GM12865 (cell line): ENCODE results near the gene HIRIP3.

Experiments
- DNase-seq: peaks from one replicate; pipeline ENCODE4 v3.0.0; 2010; ENCODE audit warnings: low read depth
- H3K4me3 ChIP-seq: 2 replicates; pipeline ENCODE4 v1.5.1; 2011; ENCODE audit warnings: mild to moderate bottlenecking, low read depth, low read length, control low read depth
- TF ChIP-seq, protein P1 (sequence below): IDR thresholded peaks from 2 replicates; pipeline ENCODE4 v1.5.1; 2011; ENCODE audit warnings: low read length, control low read depth, low read depth, inconsistent platforms; ENCODE audit not compliant: insufficient read depth; ENCODE audit errors: missing control alignments

Gene HIRIP3

DNA sequence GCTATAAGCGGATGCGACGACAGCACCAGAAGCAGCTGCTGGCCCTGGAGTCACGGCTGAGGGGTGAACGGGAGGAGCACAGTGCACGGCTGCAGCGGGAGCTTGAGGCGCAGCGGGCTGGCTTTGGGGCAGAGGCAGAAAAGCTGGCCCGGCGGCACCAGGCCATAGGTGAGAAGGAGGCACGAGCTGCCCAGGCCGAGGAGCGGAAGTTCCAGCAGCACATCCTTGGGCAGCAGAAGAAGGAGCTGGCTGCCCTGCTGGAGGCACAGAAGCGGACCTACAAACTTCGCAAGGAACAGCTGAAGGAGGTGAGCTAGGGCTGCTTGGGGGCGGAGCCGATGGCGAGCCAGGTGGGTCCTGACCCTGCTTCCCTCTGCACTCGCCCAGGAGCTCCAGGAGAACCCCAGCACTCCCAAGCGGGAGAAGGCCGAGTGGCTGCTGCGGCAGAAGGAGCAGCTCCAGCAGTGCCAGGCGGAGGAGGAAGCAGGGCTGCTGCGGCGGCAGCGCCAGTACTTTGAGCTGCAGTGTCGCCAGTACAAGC is 10.1 kb downstream of the HIRIP3 start:
- DNase-seq, result no peak
- TF ChIP-seq, protein P1, sequence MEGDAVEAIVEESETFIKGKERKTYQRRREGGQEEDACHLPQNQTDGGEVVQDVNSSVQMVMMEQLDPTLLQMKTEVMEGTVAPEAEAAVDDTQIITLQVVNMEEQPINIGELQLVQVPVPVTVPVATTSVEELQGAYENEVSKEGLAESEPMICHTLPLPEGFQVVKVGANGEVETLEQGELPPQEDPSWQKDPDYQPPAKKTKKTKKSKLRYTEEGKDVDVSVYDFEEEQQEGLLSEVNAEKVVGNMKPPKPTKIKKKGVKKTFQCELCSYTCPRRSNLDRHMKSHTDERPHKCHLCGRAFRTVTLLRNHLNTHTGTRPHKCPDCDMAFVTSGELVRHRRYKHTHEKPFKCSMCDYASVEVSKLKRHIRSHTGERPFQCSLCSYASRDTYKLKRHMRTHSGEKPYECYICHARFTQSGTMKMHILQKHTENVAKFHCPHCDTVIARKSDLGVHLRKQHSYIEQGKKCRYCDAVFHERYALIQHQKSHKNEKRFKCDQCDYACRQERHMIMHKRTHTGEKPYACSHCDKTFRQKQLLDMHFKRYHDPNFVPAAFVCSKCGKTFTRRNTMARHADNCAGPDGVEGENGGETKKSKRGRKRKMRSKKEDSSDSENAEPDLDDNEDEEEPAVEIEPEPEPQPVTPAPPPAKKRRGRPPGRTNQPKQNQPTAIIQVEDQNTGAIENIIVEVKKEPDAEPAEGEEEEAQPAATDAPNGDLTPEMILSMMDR, result no peak
- no peak overlapping the region for H3K4me3 ChIP-seq

DNA sequence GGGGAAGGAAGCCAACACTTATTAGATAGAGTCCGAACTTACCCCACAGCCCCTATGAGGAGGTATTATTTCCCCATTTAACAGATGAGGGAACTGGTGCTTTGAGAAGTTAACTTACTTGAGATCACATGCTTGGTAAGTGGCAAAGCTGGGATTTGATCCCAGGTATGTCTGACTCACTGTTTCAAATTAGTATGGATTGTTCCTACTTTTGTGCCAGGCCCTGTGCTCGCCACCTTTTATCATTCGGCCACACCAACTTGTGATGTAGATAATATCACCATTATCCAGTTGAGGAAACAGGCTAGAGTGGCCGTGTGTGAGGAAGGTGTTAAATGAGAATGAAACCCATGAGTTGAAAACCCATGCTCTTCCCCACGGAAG is 10.7 kb downstream of the HIRIP3 start:
- H3K4me3 ChIP-seq, result no peak overlapping the region
- TF ChIP-seq, protein P1, result no peak
- DNase-seq, result no peak

DNA sequence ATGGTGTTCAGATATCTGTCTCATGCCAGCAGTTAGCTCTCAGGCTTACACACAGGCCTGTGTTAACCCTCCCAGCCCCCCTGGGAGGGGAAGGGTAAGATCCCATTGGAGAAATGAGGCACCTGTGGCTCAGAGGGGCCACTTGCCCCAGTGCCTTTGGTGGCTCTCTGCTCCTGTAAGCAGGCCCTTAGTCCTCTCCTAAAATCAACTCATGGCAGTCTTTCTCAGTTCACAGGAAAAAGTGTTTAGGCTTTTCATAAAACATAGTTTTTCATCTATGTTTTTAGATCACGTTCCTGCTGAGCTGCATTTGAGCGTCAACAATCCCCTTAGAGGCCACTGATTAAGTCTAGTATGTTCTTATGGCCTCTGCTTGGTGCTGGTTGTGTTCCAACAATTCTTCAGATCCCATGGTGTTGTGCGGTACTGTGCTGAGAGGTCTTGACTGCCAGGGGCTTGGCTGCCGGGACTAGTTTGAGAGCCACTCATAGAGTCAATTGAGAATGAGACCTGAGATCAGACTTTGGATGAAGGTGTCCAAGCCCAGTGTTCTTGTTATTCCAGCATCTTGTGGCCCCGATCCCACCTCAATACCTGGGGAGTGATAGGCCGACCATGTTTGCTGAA is 11.2 kb downstream of the HIRIP3 start:
- H3K4me3 ChIP-seq, result no peak overlapping the region
- DNase-seq, result no peak
- TF ChIP-seq, protein P1, result no peak

DNA sequence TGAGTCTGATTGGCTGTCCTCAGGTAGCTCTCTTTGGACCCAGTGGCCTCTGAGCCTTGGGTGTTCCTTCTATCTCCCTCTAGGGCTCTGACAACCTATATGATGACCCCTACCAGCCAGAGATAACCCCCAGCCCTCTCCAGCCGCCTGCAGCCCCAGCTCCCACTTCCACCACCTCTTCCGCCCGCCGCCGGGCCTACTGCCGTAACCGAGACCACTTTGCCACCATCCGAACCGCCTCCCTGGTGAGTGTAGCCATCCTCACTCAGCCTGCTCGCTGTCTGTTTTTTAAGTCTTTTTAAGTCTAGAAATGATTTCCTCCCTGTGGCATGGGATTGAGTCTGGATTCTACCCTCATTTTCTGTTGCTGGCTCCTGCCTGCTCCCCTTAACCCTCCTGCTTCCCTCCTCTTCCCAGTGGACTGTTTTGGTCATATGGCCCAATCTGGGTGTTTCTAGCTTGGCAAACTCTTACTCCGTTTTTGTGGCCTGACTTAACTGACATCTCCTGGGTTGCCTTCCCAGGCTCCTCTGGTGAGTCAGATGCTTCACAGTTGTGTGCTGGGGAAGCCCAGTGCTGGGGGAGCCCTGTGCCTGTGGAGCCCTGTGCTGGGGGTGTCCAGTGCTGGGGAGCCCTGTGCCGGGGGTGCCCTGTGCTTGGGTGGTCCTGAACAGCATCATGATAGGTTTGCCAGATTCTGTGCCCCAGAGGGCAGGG is 11.8 kb downstream of the HIRIP3 start:
- no peak overlapping the region for H3K4me3 ChIP-seq
- no peak for DNase-seq
- TF ChIP-seq, protein P1, result no peak

DNA sequence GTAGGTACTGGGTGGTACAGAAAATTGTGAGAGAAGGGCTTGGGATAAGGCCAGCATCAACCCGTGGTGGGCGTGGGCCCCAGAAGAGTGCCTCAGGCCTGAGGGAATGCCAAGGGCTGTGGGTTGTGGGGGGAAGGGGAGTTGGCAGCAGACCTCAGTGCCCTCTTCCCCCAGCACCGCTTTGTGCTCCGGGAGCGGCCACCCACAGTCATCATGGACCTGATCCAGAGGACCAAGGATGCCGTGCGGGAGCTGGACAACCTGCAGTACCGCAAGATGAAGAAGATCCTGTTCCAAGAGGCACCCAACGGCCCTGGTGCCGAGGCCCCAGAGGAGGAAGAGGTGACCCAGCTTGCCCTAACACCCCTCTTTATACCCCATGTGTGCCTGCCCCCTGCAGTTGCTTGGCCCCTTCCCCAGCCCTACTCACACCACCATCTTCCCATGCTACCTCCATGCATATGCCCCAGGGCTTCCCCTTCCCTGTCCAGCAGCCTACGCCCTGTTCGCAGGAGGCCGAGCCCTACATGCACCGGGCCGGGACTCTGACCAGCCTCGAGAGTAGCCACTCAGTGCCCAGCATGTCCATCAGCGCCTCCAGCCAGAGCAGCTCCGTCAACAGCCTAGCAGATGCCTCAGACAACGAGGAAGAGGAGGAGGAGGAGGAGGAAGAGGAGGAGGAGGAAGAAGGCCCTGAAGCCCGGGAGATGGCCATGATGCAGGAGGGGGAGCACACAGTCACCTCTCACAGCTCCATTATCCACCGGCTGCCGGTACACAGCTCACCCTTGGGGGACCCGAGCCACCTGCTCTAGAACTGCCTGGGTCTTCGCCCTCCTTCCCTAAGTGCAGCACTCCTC is 12.6 kb downstream of the HIRIP3 start:
- no peak for DNase-seq
- TF ChIP-seq, protein P1, result no peak
- H3K4me3 ChIP-seq, result no peak overlapping the region

DNA sequence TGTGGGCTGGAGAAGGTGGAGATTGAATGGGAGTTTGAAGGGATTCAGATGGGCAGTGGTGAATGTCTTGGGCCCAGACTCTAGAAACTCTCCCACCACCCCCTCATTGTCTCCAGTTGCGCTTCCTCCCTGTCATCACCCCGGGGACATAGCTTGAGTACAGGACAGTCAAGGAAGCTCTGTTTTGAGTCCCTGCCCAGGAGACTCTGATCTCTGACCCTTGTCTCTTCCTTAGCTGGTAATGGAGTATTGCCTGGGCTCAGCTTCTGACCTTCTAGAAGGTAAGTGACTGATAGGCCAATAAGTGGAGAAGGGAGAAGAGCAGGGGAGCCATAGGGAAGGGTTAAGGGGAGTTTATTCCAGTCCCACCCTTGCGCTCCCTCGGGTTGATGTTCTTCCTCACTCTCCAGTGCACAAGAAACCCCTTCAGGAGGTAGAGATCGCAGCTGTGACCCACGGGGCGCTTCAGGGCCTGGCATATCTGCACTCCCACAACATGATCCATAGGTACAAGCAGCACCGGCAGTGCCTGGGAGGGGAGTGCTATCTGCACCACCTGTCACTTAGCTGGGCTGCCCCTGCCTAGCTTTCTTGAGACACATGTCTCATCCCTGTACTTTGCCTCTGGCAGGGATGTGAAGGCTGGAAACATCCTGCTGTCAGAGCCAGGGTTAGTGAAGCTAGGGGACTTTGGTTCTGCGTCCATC is 16.7 kb downstream of the HIRIP3 start:
- TF ChIP-seq, protein P1, result no peak
- no peak overlapping the region for H3K4me3 ChIP-seq
- DNase-seq, result no peak
